HG02588 (cell line): ENCODE measurements around the gene PDPK1.
"Not testable (repeated sequence)": the region's sequence is repeated elsewhere in the genome, so short reads cannot be mapped to it uniquely, and the experiment has no call there.

ENCODE experiments used
- ATAC-seq: cut with Tn5 transposase; IDR thresholded peaks from one replicate; pipeline ENCODE4 v1.9.1; 2021; ENCODE audit warnings: mild to moderate bottlenecking, moderate library complexity; ENCODE audit not compliant: unreplicated experiment

Gene PDPK1

GRCh38 chr16:2610781-2611498 is 73.1 kb downstream of the PDPK1 start:
- no peak for ATAC-seq

DNA sequence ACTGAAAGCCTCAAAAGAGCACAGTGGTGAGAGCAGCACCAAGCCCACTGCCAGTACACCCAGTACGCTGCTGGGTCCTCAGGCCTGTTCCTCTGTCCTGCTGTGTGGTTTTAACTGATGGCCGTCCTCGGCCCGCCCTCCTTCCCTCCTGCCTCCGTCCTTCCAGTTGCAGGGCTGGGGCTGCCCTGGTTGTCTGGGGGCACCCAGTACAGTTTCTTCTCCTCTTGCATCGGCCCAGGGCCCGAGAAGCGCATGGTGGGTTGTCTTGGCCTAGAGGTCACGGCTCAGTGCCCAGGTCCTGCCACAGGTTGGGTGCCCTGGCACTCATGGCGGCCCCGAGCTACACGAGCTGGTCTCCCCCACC is 73.7 kb downstream of the PDPK1 start:
- no peak for ATAC-seq

DNA sequence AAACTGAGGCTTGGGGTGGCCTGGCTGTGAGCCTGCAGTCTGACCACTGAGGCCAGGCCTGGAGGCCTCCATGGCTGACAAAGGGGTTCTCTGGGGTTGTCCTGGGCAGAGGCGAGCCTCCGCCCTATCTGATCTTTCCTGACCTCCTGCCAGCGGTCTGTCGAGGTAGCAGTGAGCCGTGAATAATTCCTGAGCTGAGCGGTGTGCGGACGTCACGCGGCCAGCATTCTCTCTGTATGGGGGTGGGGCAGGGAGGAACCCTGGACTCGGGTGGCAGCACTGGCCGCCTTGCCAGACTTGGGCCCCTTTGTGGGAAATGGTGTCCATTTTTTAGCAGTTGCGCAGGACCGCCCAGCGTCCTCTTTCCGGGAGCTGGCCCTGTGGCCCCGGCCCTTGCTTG is 74.1 kb downstream of the PDPK1 start:
- not testable (repeated sequence) for ATAC-seq

GRCh38 chr16:2613251-2613650 is 75.4 kb downstream of the PDPK1 start:
- not testable (repeated sequence) for ATAC-seq

DNA sequence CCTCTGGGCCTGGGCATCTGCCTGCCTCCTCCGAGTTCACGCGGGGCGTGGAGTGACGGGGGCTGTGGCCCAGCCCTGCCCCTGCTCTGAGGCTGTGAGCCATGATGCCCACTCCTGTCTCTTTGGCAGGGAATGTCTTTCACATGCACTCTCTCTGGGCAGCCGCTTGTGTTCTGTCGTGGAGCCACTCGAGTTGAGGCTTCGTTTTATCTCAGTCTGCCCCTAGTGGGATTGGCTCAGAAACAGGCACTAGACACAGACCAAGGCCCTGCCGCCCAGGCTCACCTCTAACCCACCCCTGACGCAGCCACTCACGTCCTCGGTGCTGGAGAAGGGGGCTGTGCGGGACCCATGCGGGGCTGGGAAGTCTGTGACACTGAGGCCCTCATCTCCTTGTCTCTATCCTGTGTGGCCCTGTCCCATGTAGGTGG is 77.0 kb downstream of the PDPK1 start:
- no peak for ATAC-seq

GRCh38 chr16:2618964-2619363 is 81.1 kb downstream of the PDPK1 start:
- not testable (repeated sequence) for ATAC-seq

DNA sequence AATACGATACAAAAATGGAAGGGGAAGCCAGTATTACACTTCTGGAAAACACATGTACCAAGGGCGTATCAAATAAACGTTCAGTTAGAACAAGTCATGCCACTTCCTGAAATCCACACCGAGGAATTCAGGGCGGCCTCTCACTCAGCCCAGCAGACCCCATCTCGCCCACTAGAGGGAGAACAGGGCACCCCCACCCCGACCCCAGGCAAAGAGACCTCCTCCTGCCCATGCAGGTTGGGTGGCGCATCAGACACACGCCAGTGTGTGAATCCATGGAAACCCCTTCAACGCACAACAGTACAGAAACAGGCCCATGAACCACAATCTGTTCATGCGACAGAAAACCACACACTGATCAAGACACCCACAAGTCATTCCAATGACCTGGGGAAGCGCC is 81.8 kb downstream of the PDPK1 start:
- ATAC-seq, result not testable (repeated sequence)

DNA sequence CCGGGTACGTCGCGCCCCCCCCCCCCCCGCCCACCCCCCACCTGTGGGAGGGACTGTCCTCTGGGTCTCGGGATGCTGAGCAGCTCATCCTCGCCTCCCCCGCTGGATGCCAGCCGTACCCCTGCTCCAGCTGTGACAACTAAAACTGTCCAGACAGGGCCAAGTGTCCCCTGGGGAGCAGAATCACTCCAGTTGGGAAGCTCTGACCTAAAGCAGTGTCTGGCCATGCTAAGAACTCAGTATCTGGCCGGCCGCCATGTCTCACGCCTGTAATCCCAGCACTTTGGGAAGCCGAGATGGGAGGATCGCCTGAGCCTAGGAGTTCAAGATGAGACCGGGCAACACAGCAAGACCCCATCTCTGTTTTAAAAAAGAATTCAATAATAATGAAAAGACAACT is 83.0 kb downstream of the PDPK1 start:
- ATAC-seq, result not testable (repeated sequence)

DNA sequence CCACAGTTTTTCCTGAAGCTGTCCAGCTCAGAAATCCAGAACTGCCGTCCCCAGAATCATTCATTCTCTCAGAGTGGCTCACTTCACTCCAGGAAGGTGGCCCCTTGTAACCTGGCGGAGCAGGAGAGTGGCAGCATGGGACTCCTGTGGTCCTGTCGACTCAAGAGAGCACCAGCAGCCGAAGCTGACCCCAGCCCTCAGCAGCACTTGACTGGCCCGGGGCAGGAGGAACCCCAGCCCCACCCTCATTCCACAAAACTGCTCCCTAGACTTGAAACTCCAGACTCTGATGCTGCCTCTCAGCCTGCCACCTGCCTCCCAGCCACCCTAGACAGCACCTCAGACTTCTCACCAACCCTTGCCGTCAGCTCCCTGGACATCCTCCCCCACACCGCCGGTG is 83.6 kb downstream of the PDPK1 start:
- ATAC-seq, result not testable (repeated sequence)

DNA sequence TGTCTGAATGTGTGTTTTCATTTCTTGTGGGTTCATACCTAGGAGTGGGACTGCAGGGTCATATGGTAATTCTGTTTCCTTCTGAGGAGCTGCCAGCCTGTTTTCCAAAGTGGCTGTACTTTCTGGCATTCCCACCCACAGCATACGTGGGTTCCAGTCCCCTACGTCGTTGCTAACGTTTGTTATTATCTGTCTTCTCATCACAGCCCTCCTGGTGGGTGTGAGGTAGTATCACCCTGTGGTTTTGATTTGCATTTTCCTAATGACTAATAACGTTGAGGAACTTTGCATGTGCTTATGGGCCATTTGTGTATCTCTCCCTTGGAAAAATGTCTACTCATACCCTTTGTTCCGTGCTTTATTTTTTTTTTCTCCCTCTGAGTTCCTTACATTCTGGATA is 89.3 kb downstream of the PDPK1 start:
- not testable (repeated sequence) for ATAC-seq

- ATAC-seq, result not testable (repeated sequence)
Observed at GRCh38 chr16:2631203-2631602, 93.4 kb downstream of the PDPK1 start.

GRCh38 chr16:2632291-2632690 is 94.5 kb downstream of the PDPK1 start:
- not testable (repeated sequence) for ATAC-seq

DNA sequence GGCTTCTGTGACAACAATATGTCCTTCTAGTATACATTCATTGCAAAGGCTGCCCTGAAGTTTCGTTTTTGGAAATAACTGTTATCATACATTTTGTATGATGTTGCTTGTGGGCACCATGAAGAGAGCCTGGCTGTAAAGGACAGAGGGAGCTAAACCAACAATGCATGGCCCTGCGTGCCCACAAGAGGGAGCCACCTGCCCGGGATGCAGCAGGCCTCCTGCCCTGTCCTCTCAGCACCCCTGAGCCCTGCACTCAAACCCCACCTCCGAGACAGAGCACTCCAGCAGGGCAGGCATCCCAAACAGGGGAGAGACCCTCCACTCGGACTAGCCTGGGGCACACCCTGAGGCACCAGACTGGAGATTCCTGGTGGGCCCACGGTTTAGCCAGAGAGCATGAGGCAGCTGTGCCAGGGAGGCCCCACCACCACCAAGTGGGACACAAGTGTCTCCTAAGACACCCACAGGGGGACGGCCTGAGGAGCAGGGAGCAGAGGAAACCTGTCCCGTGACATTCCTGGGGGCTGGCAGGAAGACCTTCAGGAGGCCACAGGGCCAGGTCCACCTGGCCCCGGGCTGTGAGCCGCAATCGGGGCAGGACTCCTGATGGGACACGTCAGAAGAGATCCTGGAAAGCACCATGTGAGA is 101.4 kb downstream of the PDPK1 start:
- ATAC-seq, result not testable (repeated sequence)

DNA sequence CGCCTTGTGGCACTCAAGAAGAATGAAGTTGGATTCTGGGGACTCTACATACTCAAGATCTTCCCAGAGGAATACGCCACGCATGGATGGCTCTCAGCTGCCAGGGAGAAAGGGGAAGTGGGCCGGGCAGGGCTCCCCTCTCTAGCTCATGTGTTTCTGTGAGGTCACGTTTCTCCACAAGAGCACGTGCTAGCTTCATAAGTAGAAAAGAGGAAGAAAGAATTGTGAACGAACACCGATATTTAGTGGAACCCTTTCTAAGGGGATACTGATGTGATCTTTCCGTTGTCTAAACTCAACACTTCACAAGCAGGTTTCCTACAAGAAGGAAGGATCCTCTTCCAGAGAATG is 101.9 kb downstream of the PDPK1 start:
- ATAC-seq, result not testable (repeated sequence)

- ATAC-seq, result not testable (repeated sequence)
Observed at GRCh38 chr16:2642561-2642960, 104.7 kb downstream of the PDPK1 start.

DNA sequence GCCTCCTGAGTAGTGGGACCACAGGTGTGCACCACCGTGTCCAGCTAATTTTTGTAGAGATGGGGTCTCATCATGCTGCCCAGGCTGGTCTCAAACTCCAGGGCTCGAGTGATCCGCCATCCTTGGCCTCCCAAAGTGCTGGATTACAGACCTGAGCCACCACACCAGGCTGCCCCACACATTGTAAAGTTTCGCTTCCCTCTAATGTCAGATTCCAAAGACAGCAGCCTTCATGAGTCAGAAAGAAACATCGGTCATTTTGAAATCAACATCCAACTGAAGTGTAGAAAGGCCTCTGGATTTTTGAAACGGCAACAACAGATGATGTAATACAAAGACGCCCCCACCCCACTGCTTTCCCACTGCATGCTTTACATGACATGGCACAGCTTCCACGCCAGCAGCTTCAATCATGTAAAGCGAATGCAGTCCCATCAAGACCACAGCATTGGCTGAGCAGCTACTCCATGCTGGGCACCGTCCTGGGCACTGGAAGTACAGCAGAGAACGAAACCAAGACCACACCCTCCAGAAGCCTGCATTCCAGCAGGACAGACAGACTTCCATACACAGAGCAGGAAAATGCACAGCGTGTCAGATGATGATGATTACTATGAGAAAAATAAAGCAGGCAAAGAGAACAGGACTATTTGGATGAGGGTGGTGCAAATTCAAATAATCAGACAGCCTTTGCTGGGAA is 107.1 kb downstream of the PDPK1 start:
- ATAC-seq, result not testable (repeated sequence)

DNA sequence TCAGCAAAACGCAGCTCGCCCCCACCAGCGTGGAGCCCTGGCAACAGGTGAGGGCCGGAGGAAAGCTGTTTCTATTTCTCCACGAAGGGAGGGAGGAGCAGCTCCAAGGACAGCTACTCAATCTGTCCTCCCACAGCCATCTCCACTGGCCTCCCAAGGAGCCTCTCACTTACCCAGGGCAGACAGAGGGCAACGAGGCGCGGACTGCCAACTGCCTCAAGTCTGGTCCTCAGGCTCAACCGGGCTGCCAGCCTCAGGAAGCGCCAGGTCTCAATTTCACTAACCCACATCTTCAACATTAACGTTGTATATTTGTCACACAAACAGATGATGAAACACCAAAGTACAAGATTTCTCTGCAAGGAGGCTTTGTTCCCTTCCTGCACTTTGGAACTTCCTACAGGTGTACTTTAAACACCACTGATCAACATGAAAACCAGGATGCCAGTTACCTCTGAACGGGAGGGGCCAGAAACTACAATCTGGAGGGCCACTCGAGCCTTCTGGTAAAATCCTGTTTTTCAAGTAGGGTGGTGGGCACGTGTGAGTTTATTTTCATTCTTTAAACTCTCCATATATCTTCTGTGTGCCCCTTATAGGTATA is 113.5 kb downstream of the PDPK1 start:
- not testable (repeated sequence) for ATAC-seq
